ENCODE data around the gene KCNA3.

DNA sequence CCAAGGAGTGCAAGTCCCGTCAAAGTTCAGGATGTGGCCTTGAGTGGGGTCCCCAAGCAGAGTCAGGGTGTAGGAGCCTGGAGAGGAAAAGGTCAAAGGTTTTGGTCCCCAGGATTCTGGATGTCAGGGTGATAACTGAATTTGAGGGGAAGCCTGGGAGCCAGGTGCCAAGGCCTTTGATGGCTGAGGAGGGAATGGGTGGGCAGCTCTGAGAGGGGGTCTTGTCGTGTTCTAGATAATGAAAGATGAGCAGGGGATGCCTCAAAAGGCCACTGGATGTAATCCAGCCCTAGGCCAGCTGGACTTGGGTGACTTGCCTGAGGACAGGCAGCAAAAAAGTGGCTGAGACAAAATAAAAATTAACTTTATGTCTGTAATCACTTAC lies 41.1 kb downstream of the KCNA3 start:
- no peak for TF ChIP-seq SIN3A (IDR thresholded peaks at IDR 0.05; ENCODE audit: borderline replicate concordance, low read depth, low read length)
- TF ChIP-seq, protein P1, sequence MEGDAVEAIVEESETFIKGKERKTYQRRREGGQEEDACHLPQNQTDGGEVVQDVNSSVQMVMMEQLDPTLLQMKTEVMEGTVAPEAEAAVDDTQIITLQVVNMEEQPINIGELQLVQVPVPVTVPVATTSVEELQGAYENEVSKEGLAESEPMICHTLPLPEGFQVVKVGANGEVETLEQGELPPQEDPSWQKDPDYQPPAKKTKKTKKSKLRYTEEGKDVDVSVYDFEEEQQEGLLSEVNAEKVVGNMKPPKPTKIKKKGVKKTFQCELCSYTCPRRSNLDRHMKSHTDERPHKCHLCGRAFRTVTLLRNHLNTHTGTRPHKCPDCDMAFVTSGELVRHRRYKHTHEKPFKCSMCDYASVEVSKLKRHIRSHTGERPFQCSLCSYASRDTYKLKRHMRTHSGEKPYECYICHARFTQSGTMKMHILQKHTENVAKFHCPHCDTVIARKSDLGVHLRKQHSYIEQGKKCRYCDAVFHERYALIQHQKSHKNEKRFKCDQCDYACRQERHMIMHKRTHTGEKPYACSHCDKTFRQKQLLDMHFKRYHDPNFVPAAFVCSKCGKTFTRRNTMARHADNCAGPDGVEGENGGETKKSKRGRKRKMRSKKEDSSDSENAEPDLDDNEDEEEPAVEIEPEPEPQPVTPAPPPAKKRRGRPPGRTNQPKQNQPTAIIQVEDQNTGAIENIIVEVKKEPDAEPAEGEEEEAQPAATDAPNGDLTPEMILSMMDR (IDR thresholded peaks at IDR 0.05), result no peak
- TF ChIP-seq POLR2AphosphoS5 (IDR thresholded peaks at IDR 0.05; ENCODE audit: low read depth, low read length), result no peak
- TF ChIP-seq, protein P2, sequence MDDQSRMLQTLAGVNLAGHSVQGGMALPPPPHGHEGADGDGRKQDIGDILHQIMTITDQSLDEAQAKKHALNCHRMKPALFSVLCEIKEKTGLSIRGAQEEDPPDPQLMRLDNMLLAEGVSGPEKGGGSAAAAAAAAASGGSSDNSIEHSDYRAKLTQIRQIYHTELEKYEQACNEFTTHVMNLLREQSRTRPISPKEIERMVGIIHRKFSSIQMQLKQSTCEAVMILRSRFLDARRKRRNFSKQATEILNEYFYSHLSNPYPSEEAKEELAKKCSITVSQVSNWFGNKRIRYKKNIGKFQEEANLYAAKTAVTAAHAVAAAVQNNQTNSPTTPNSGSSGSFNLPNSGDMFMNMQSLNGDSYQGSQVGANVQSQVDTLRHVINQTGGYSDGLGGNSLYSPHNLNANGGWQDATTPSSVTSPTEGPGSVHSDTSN (IDR thresholded peaks at IDR 0.05), result no peak
- TF ChIP-seq, protein P3, sequence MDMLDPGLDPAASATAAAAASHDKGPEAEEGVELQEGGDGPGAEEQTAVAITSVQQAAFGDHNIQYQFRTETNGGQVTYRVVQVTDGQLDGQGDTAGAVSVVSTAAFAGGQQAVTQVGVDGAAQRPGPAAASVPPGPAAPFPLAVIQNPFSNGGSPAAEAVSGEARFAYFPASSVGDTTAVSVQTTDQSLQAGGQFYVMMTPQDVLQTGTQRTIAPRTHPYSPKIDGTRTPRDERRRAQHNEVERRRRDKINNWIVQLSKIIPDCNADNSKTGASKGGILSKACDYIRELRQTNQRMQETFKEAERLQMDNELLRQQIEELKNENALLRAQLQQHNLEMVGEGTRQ (IDR thresholded peaks at IDR 0.05; ENCODE audit: borderline replicate concordance, low read depth, low read length), result no peak
- TF ChIP-seq FOXJ3 (CRISPR knock-in tag; IDR thresholded peaks at IDR 0.05), result no peak
- TF ChIP-seq CHD2 (IDR thresholded peaks at IDR 0.05; ENCODE audit: low read length, partially characterized antibody), result no peak

Measured in SK-N-SH (cell line).